AG04450 (cell line): ENCODE results near the gene FRAS1. TPM values are rescaled to one million over a fixed set of nuclear protein-coding genes. Genes with fewer than 3 reads are reported as not detected.

Experiments
- CTCF ChIA-PET: fragments of 300-600, 350-600 bp; formaldehyde crosslinking; extraction: SDS; loops from one replicate; lab custom pipeline; 2022; ENCODE audit warnings: antibody characterized with exemption, inconsistent platforms; lab: Charles Lee
- POLR2A ChIA-PET: fragments of 350-600 bp; formaldehyde crosslinking; extraction: SDS; loops from one replicate; lab custom pipeline; 2021; ENCODE audit warnings: antibody characterized with exemption, inconsistent platforms; lab: Yijun Ruan, JAX
- DNase-seq: peaks from one replicate; pipeline ENCODE4 v3.0.0-alpha.2; 2011; ENCODE audit warnings: low read depth, low spot score
- H3K27ac ChIP-seq: one replicate; pipeline ENCODE4 v1.5.1; 2012; ENCODE audit warnings: low read depth, low read length, control low read depth
- H3K27me3 ChIP-seq: one replicate; pipeline ENCODE4 v1.6.0; 2012; ENCODE audit warnings: low read length; ENCODE audit not compliant: control insufficient read depth, insufficient read depth
- H3K4me3 ChIP-seq: 2 replicates; pipeline ENCODE4 v1.5.1; 2011; ENCODE audit warnings: mild to moderate bottlenecking, low read depth, low read length, control low read depth
- H3K9me3 ChIP-seq: 2 replicates; pipeline ENCODE4 v1.5.1; 2012; ENCODE audit warnings: low read length; ENCODE audit not compliant: control insufficient read depth, insufficient read depth
- polyA plus RNA-seq: library from polyadenylated mRNA; depleted of rRNA; stranded (reverse); fragments of >200 nt; gene quantifications from 2 replicates; pipeline ENCODE4 v1.2.3, GENCODE V29; 2011
- TF ChIP-seq, protein P1 (sequence below): IDR thresholded peaks from 2 replicates; pipeline ENCODE4 v1.5.1; 2011; ENCODE audit warnings: low read depth, low read length, control low read depth, inconsistent platforms

FRAS1 gene
- polyA plus RNA-seq, 1 experiment = 0.21 TPM

DNA sequence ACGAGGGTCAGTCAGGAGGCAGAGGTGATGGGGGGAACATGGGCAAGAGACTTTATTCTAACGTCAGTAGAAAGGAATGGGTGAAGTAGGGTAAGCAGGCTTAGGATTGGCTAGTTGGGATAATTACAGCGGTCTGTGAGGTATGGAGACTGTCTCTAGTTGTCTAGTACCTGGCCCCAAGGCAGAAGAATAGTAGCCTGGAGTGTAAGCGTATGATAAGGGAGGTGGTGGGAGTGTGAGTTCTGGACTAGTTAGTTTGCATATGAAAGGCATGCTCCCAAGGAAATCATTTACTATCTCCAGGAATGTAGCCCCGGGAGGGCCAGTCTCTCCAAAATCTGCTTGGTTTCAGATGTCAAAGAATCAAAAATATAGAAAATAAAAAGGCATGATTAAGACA lies 274.8 kb downstream of the FRAS1 start:
- Histone ChIP-seq H3K27ac (no peak overlapping the region), H3K4me3 (no peak overlapping the region), H3K27me3 (no peaks in the 10 kb centered on the region), H3K9me3 (no peaks in the 10 kb centered on the region)
- ChIA-PET CTCF (no interaction called here), POLR2A (no interaction called here)
- no peak for DNase-seq
- TF ChIP-seq, protein P1, sequence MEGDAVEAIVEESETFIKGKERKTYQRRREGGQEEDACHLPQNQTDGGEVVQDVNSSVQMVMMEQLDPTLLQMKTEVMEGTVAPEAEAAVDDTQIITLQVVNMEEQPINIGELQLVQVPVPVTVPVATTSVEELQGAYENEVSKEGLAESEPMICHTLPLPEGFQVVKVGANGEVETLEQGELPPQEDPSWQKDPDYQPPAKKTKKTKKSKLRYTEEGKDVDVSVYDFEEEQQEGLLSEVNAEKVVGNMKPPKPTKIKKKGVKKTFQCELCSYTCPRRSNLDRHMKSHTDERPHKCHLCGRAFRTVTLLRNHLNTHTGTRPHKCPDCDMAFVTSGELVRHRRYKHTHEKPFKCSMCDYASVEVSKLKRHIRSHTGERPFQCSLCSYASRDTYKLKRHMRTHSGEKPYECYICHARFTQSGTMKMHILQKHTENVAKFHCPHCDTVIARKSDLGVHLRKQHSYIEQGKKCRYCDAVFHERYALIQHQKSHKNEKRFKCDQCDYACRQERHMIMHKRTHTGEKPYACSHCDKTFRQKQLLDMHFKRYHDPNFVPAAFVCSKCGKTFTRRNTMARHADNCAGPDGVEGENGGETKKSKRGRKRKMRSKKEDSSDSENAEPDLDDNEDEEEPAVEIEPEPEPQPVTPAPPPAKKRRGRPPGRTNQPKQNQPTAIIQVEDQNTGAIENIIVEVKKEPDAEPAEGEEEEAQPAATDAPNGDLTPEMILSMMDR = no peak

DNA sequence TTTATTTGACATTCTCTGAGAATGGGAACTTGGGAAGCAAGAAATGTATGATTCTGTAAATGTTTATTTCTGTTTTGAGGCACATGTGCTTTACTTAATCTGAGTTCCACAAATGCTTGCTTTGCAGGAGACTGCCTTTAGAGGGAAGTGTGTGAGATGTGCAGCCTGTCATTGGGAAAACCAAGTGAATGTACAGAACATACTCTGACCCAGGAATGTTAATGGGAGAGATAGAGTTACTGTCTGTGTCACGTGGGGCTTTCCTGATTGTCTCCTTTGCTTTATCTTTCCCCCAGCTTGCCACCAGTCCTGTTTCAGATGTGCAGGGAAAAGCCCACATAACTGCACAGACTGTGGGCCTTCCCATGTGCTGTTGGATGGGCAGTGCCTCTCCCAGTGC lies 275.9 kb downstream of the FRAS1 start:
- TF ChIP-seq, protein P1 = no peak
- H3K9me3 ChIP-seq = no peaks in the 10 kb centered on the region
- no peak for DNase-seq
- no peaks in the 10 kb centered on the region for H3K27me3 ChIP-seq
- no peak overlapping the region for H3K4me3 ChIP-seq
- ChIA-PET POLR2A (interaction anchor here (0.6 kb wide), 1 partner anchor 662 kb away, joined by 7 read pairs; no protein-coding TSS in a partner anchor), CTCF (no interaction called here)
- no peak overlapping the region for H3K27ac ChIP-seq

DNA sequence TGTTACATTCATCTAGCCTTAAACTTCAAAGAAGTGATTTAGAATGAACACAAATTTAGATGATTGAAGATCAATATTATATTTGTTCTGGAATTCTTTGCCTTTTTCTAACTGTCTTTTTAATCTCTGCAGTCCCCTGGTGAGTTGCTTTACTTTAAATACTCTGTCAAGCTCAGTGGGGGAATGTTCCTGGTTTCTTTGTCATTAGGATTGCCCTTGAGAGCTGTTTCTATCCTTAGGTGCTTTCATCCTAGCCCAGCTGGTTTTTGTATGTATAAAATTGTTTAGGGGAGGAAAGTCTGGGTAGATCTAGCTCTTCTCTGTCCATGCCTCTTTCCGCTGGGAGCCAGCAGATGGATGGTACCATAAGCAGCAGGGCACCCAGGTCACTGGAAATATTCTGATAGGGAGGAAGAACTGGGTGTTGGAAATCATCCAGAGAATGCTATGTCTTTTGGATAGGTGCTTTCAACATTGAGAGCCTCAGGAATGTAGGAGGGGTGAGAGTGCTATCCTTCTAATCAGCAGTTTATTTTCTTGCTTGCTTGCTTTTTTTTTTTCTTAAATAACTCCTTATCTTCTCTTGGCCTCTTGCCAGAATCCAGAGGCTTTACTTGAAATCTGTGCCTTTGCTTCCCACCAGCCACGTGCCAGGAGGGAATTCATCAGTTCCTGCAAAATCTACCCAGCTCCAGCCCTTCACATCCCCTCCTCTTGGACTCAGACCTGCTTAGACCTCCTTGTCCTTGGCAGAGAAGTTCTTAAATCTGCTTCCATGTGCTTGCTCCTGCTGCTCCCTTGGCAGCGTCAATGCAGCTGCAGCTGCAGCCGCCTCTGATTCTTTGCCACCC lies 279.2 kb downstream of the FRAS1 start:
- TF ChIP-seq, protein P1 = no peak
- no peak for DNase-seq
- no peak overlapping the region for H3K4me3 ChIP-seq
- H3K9me3 ChIP-seq = no peaks in the 10 kb centered on the region
- no peaks in the 10 kb centered on the region for H3K27me3 ChIP-seq
- POLR2A ChIA-PET = interaction anchor here (0.7 kb wide), 1 partner anchor 976 kb away, joined by 6 read pairs; no protein-coding TSS in a partner anchor
- CTCF ChIA-PET = interaction anchor here (0.5 kb wide), 1 partner anchor 395 kb away, joined by 4 read pairs; no protein-coding TSS in a partner anchor
- no peak overlapping the region for H3K27ac ChIP-seq

DNA sequence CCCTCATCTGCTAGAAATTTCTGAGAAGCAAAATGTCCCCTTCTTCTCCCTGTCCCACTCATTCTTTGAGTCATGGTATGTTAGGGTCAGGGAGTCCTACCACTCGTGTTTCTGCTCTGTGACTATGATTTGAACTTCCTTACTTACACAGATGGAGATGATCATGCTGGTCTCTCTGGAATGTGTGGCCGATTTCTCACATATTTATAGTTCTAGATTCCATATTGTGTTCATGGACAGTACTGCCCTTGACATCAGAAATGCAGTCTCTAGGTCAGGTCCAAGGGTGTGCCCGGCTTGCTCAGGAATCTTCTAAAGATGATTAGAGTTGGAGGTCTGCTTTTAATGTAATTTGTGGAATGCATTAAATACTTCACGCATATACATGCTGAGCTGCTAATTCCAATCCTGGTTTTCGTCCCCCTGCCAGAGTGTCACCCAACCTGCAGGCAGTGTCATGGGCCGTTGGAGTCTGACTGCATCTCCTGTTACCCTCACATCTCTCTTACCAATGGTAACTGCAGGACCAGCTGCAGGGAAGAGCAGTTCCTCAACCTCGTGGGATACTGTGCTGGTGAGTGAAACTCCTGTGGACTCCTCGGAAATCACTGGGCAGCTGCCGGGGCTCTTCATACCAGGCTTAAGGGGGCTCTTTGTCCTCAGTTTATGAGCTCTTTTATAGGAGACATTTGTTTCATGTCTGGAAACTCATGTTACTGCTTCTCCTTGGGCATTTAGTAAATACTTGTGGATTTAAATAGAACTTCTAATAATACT lies 280.3 kb downstream of the FRAS1 start:
- no peak for DNase-seq
- POLR2A ChIA-PET = interaction anchor here (0.7 kb wide), 1 partner anchor 975 kb away, joined by 6 read pairs; no protein-coding TSS in a partner anchor
- Histone ChIP-seq H3K4me3 (no peak overlapping the region), H3K9me3 (no peaks in the 10 kb centered on the region), H3K27ac (no peak overlapping the region), H3K27me3 (peaks cover 2% of the 10 kb centered on the region)
- CTCF ChIA-PET = no interaction called here
- TF ChIP-seq, protein P1 = no peak
